Measurements from ENCODE around the gene COL18A1. TPM values are rescaled to one million over a fixed set of nuclear protein-coding genes. Genes with fewer than 3 reads are reported as not detected.

The COL18A1 gene
- total and polyA plus RNA-seq, 10 donors, result 35.0 to 208 (median 86.4) TPM

- peaks cover 0 to 45% (median 0%) of the 10 kb centered on the region in 7 donors for H3K27me3 ChIP-seq (replicated peaks in 1 of 7)
- no peaks in the 10 kb centered on the region for H3K36me3 ChIP-seq
- H3K27ac ChIP-seq, result no peak overlapping the region
- no peak overlapping the region for H3K4me3 ChIP-seq
- intact Hi-C loops (cut with DNase I; ENCODE audit: low total_unique reads), result no loop called here
- peak; percentile 54 for DNase-seq
- peaks cover 0 to 19% (median 5%) of the 10 kb centered on the region in 6 donors for H3K4me1 ChIP-seq
- WGBS, 5 donors, result 84 to 92% (median 89%) methylated on average over 10 to 23 of the region's 23 CpGs
- TF ChIP-seq CTCF (IDR thresholded peaks at IDR 0.05 in 8 of 11, conservative IDR thresholded peaks at IDR 0.05 in 3 of 11) (no peak), POLR2A (IDR thresholded peaks at IDR 0.05) (no peak), POLR2AphosphoS5 (IDR thresholded peaks at IDR 0.05) (no peak)
- H3K9me3 ChIP-seq, result peaks cover 0 to 25% (median 19%) of the 10 kb centered on the region in 8 donors
These were observed 54.4 kb downstream of the COL18A1 start for GRCh38 chr21:45459171-45460010.

GRCh38 chr21:45460011-45460565 lies 55.1 kb downstream of the COL18A1 start:
- Histone ChIP-seq H3K4me1 (peaks cover 0 to 12% (median 2%) of the 10 kb centered on the region in 6 donors), H3K36me3 (no peaks in the 10 kb centered on the region), H3K4me3 (no peak overlapping the region), H3K27me3 (replicated peaks in 1 of 7) (peaks cover 0 to 48% (median 0%) of the 10 kb centered on the region in 7 donors), H3K9me3 (peaks cover 0 to 25% (median 19%) of the 10 kb centered on the region in 8 donors), H3K27ac (no peak overlapping the region)
- peak; percentile 59 for DNase-seq
- 92 to 96% (median 95%) methylated on average over 18 to 23 of the region's 23 CpGs for WGBS, 5 donors
- no peak for TF ChIP-seq POLR2A (IDR thresholded peaks at IDR 0.05)
- TF ChIP-seq CTCF (IDR thresholded peaks at IDR 0.05 in 8 of 11, conservative IDR thresholded peaks at IDR 0.05 in 3 of 11), result no peak
- no peak for TF ChIP-seq POLR2AphosphoS5 (IDR thresholded peaks at IDR 0.05)
- intact Hi-C loops (cut with DNase I; ENCODE audit: low total_unique reads), result no loop called here

- no peak for DNase-seq
- H3K27me3 ChIP-seq (replicated peaks in 1 of 7), result peaks cover 0 to 45% (median 0%) of the 10 kb centered on the region in 7 donors
- TF ChIP-seq POLR2A (IDR thresholded peaks at IDR 0.05) (no peak), POLR2AphosphoS5 (IDR thresholded peaks at IDR 0.05) (no peak), CTCF (IDR thresholded peaks at IDR 0.05 in 8 of 11, conservative IDR thresholded peaks at IDR 0.05 in 3 of 11) (no peak)
- intact Hi-C loops (cut with DNase I; ENCODE audit: low total_unique reads), result no loop called here
- 73 to 85% (median 77%) methylated on average over 9 of the region's 9 CpGs for WGBS, 5 donors
- no peaks in the 10 kb centered on the region for H3K36me3 ChIP-seq
- no peak overlapping the region for H3K4me3 ChIP-seq
- H3K9me3 ChIP-seq, result peaks cover 0 to 25% (median 19%) of the 10 kb centered on the region in 8 donors
- H3K27ac ChIP-seq, result no peak overlapping the region
- peaks cover 0 to 13% (median 0%) of the 10 kb centered on the region in 6 donors for H3K4me1 ChIP-seq
These were observed 55.8 kb downstream of the COL18A1 start for GRCh38 chr21:45460611-45461368.

Data from spleen (tissue), 11 donors.